ENCODE data around the gene CYTH1. TPM values are rescaled to one million over a fixed set of nuclear protein-coding genes. Genes with fewer than 3 reads are reported as not detected.
"Not testable (repeated sequence)": the region's sequence is repeated elsewhere in the genome, so short reads cannot be mapped to it uniquely, and the experiment has no call there.

Gene CYTH1
- total RNA-seq, 4 donors from 2014 or later: 103 to 156 (median 142) TPM

DNA sequence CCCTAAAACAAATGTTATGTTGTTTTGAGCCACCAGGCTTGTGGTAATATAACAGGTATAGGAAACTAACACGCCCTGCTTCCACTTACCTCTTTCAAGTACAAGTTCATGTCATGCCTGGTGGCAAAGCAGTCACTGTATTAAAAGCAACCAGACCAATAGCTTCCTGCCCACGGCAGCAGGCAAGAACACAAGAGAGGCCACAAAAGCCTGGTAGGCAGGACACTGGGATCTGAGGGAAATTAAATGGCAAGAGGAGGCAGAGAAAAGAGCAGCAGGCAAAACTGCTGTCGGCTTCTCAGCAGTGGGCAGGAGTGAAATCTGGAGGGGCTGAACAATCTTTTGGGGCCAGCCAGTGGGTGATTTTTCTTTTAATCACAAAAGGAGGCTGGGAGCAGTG, 2.2 kb downstream of the CYTH1 start:
- WGBS, 2 donors (ENCODE audit: low coverage in 1 of 2): 19 to 28% methylated on average over 2 to 3 of the region's 3 CpGs
- H3K4me1 ChIP-seq: peaks cover 8 to 43% (median 26%) of the 10 kb centered on the region in 4 donors
- no peaks in the 10 kb centered on the region for H3K9me3 ChIP-seq
- no peaks in the 10 kb centered on the region for H3K36me3 ChIP-seq
- H3K27me3 ChIP-seq: no peaks in the 10 kb centered on the region
- TF ChIP-seq EP300 (IDR thresholded peaks at IDR 0.05; ENCODE audit: low read depth) (no peak), POLR2AphosphoS5 (IDR thresholded peaks at IDR 0.05) (peak in 2 of 3 donors; percentile 67 to 82), POLR2A (IDR thresholded peaks at IDR 0.05) (peak; percentile 71)
- TF ChIP-seq, protein P1, sequence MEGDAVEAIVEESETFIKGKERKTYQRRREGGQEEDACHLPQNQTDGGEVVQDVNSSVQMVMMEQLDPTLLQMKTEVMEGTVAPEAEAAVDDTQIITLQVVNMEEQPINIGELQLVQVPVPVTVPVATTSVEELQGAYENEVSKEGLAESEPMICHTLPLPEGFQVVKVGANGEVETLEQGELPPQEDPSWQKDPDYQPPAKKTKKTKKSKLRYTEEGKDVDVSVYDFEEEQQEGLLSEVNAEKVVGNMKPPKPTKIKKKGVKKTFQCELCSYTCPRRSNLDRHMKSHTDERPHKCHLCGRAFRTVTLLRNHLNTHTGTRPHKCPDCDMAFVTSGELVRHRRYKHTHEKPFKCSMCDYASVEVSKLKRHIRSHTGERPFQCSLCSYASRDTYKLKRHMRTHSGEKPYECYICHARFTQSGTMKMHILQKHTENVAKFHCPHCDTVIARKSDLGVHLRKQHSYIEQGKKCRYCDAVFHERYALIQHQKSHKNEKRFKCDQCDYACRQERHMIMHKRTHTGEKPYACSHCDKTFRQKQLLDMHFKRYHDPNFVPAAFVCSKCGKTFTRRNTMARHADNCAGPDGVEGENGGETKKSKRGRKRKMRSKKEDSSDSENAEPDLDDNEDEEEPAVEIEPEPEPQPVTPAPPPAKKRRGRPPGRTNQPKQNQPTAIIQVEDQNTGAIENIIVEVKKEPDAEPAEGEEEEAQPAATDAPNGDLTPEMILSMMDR (IDR thresholded peaks at IDR 0.05): peak in 2 of 5 experiments; percentile 30 to 33
- in situ Hi-C loops (cut with MboI; ENCODE audit: low pct_ligation_motif_present in 1 of 4, low pct_unique_long_range_greater_than_20kb in 1 of 4, low sequenced_read_pairs in 3 of 4) (no loop called here), intact Hi-C loops (cut with DNase I; ENCODE audit: low total_unique reads) (no loop called here)
- DNase-seq: peak; percentile 65
- H3K27ac ChIP-seq: peak overlapping the region; percentile 91 to 97 (median 93)
- peak overlapping the region in 1 of 4 donors; percentile 92 for H3K4me3 ChIP-seq

DNA sequence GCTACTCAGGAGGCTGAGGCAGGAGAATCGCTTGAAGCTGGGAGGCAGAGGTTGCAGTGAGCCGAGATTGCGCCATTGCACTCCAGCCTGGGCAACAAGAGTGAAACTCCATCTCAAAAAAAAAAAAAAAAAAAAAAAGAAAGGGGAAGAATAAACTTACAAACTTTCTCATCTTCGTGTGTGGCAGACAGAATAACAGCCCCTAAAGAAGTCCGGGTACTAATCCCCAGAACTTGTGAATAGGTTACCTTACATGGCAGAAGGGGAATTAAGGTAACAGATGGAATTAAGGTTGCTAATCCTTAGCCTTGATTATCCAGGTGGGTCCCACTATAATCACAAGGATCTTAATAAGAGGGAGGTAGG, 2.8 kb downstream of the CYTH1 start:
- Histone ChIP-seq H3K27ac (peak overlapping the region; percentile 91 to 97 (median 93)), H3K4me3 (peak overlapping the region in 1 of 4 donors; percentile 2), H3K4me1 (peaks cover 8 to 43% (median 28%) of the 10 kb centered on the region in 4 donors)
- 59 to 69% methylated on average over 5 of the region's 5 CpGs for WGBS, 2 donors (ENCODE audit: low coverage in 1 of 2)
- H3K9me3 ChIP-seq; H3K27me3 ChIP-seq; intact Hi-C loops (cut with DNase I; ENCODE audit: low total_unique reads); H3K36me3 ChIP-seq; DNase-seq; in situ Hi-C loops (cut with MboI; ENCODE audit: low pct_ligation_motif_present in 1 of 4, low pct_unique_long_range_greater_than_20kb in 1 of 4, low sequenced_read_pairs in 3 of 4): not testable (repeated sequence)

DNA sequence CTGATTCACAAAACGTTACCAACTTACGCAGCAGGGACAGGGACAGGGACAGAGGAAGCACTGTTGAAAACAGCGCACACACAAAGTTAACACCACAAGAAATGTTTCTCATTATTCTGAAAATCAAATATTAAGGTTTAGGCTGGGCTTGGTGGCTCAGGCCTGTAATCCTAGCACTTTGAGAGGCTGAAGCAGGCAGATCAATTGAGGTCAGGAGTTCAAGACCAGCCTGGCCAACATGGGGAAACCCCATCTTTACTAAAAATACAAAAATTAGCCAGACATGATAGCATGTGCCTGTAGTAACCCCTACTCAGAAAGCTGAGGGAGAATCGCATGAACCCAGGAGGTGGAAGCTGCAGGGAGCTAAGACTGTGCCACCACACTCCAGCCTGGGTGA, 4.2 kb downstream of the CYTH1 start:
- TF ChIP-seq POLR2AphosphoS5 (IDR thresholded peaks at IDR 0.05) (no peak), POLR2A (IDR thresholded peaks at IDR 0.05) (no peak), EP300 (IDR thresholded peaks at IDR 0.05; ENCODE audit: low read depth) (no peak)
- TF ChIP-seq, protein P1 (IDR thresholded peaks at IDR 0.05): no peak
- in situ Hi-C loops (cut with MboI; ENCODE audit: low pct_ligation_motif_present in 1 of 4, low pct_unique_long_range_greater_than_20kb in 1 of 4, low sequenced_read_pairs in 3 of 4) (no loop called here), intact Hi-C loops (cut with DNase I; ENCODE audit: low total_unique reads) (no loop called here)
- Histone ChIP-seq H3K4me3 (no peak overlapping the region), H3K27ac (peak overlapping the region in 3 of 4 donors; percentile 91 to 97 (median 94)), H3K36me3 (no peaks in the 10 kb centered on the region), H3K9me3 (no peaks in the 10 kb centered on the region), H3K27me3 (no peaks in the 10 kb centered on the region), H3K4me1 (peaks cover 8 to 40% (median 23%) of the 10 kb centered on the region in 4 donors)
- 76 to 85% methylated on average over 3 to 4 of the region's 4 CpGs for whole genome bisulfite sequencing, 2 donors (ENCODE audit: low coverage in 1 of 2)
- no peak for DNase-seq

DNA sequence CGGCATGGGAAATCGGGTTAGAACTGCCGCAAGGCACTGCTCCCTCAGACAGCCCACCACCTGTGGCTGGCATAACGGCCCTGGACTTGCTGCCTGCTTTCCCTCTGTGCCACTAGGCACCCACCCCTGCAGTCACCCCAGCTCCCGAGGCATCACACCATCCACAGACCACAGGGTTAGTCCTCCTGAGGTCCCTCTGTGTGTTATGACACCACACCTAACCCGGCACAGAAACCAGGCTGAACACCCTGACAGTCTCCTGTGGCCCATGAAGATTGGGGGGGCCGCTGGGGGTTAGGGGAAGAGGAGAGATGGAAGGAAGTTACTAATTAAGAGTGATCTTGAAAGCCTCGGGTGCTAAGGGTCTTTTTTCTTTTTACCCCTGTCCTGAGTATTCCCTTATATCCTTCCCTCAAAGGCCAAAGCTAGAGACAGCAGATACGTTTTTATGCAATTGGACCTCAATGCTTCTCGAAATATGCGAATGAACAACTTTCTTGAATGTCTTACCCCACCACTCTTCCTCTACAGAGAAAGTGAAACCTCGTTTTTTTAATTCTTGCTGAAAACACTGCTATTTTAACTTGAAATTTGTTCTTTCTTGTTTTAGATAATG, 7.0 kb downstream of the CYTH1 start:
- H3K27ac ChIP-seq: peak overlapping the region; percentile 50 to 64 (median 60)
- TF ChIP-seq, protein P1 (IDR thresholded peaks at IDR 0.05): no peak
- no peak for TF ChIP-seq EP300 (IDR thresholded peaks at IDR 0.05; ENCODE audit: low read depth)
- no peak for TF ChIP-seq POLR2A (IDR thresholded peaks at IDR 0.05)
- no peak for TF ChIP-seq POLR2AphosphoS5 (IDR thresholded peaks at IDR 0.05)
- peak overlapping the region in 1 of 4 donors; percentile 19 for H3K4me3 ChIP-seq
- no peaks in the 10 kb centered on the region for H3K9me3 ChIP-seq
- H3K4me1 ChIP-seq: peaks cover 5 to 32% (median 9%) of the 10 kb centered on the region in 4 donors
- H3K27me3 ChIP-seq: no peaks in the 10 kb centered on the region
- intact Hi-C loops (cut with DNase I; ENCODE audit: low total_unique reads): no loop called here
- 57 to 63% methylated on average over 5 to 12 of the region's 12 CpGs for WGBS, 2 donors (ENCODE audit: low coverage in 1 of 2)
- H3K36me3 ChIP-seq: no peaks in the 10 kb centered on the region
- in situ Hi-C loops (cut with MboI; ENCODE audit: low pct_ligation_motif_present in 1 of 4, low pct_unique_long_range_greater_than_20kb in 1 of 4, low sequenced_read_pairs in 3 of 4): no loop called here
- DNase-seq: peak; percentile 55
